Transverse colon (tissue), 4 donors: ENCODE data around the gene KIAA1549.
"Not testable (repeated sequence)": the region's sequence is repeated elsewhere in the genome, so short reads cannot be mapped to it uniquely, and the experiment has no call there.

ENCODE experiments used
- CTCF ChIP-seq, 5 experiments: fragments of 200-600 bp in 3 of 5; fragments of 450-650 bp in 2 of 5; sonication (generic) in 3 of 5; IDR thresholded peaks; 1 replicate in 2 of 5; 2 replicates in 3 of 5; pipeline ENCODE4 v1.5.1; 2016 to 2017; ENCODE audit warnings: antibody characterized with exemption in 5 of 5, inconsistent platforms in 3 of 5, mild to moderate bottlenecking in 2 of 5, moderate library complexity in 1 of 5
- EP300 ChIP-seq: sonication (generic); formaldehyde crosslinking; IDR thresholded peaks from one replicate; pipeline ENCODE4 v1.6.1; 2017; ENCODE audit warnings: antibody characterized with exemption, low read depth
- POLR2A ChIP-seq: fragments of 450-650 bp; IDR thresholded peaks from one replicate; pipeline ENCODE4 v1.6.1; 2016; ENCODE audit warnings: antibody characterized with exemption, mild to moderate bottlenecking, moderate library complexity
- POLR2AphosphoS5 ChIP-seq, 3 donors: sonication (generic); formaldehyde crosslinking; IDR thresholded peaks; one replicate each; pipeline ENCODE4 v1.6.1; 2016; ENCODE audit warnings: antibody characterized with exemption in 3 of 3

GRCh38 chr7:138811327-138811726 lies 169.9 kb downstream of the KIAA1549 start:
- not testable (repeated sequence) for TF ChIP-seq POLR2AphosphoS5 (IDR thresholded peaks at IDR 0.05); CTCF (IDR thresholded peaks at IDR 0.05); POLR2A; EP300
